Pancreas (tissue), 10 donors: Measurements from ENCODE around the gene CCND2. TPM values are rescaled to one million over a fixed set of nuclear protein-coding genes. Genes with fewer than 3 reads are reported as not detected.

Experiments
- ATAC-seq, 4 donors: fragments of 200-7000 bp; cut with Tn5 transposase; one replicate each; pipeline versions ENCODE4 v1.8.0 to v1.9.1; 2020; ENCODE audit warnings: mild to moderate bottlenecking in 4 of 4, moderate library complexity in 4 of 4
- DNase-seq, 6 donors: peaks; one replicate each; pipeline ENCODE4 v3.0.0-alpha.2; 2020
- FAIRE-seq: peaks from 2 replicates; lab custom pipeline; 2012; peaks lifted over from hg19 to GRCh38; lab: Jason Lieb, UNC
- H3K27ac ChIP-seq, 4 donors: fragments of 200-600 bp; sonication (generic); 1 replicate in 3 of 4; 2 replicates in 1 of 4; pipeline versions ENCODE4 v1.5.0 to v1.8.0; 2020
- H3K27me3 ChIP-seq, 4 donors: fragments of 200-600 bp; one replicate each; pipeline ENCODE4 v1.8.0; 2021
- H3K36me3 ChIP-seq, 3 donors: fragments of 200-600 bp; sonication (generic) in 1 of 3; one replicate each; pipeline versions ENCODE4 v1.5.0 to v1.8.0; 2020 to 2021
- H3K4me1 ChIP-seq, 3 donors: fragments of 200-600 bp; one replicate each; pipeline ENCODE4 v1.8.0; 2021
- H3K4me3 ChIP-seq, 4 donors: fragments of 200-600 bp; sonication (generic) in 2 of 4; one replicate each; pipeline versions ENCODE4 v1.5.0 to v1.8.0; 2020 to 2021
- H3K9me3 ChIP-seq, 4 donors: fragments of 200-600 bp; one replicate each; pipeline ENCODE4 v1.8.0; 2021
- WGBS, 2 donors: extraction: QIAGEN DNeasy Blood & Tissue Kit; methylation state at CpG; one replicate each; pipeline ENCODE4 v1.1.7; 2013; 5-methylcytosine and 5-hydroxymethylcytosine counted together
- intact Hi-C, 3 donors: fragments of 100-400 bp; cut with DNase I; formaldehyde crosslinking; loops; one replicate each; pipeline versions ENCODE4 v1.11.1 to v1.14.2; 2022
- polyA plus RNA-seq, 2 donors: library from polyadenylated mRNA; stranded (reverse); fragments of 200-250 nt; gene quantifications; one replicate each; pipeline ENCODE4 v1.2.3, GENCODE V29; 2013
- total RNA-seq, 6 donors: library from RNA; stranded (reverse); fragmentation: NEBNext Ultra II Directional in 4 of 6; extraction: Animal tissue kit (Norgen Biotek cat#: 25700) in 4 of 6; gene quantifications; one replicate each; pipeline versions ENCODE4 v1.2.1 to v1.2.4, GENCODE V29; 2021 to 2023
- TF ChIP-seq, protein P1 (sequence below), 4 donors: fragments of 200-600 bp; sonication (generic) in 3 of 4; IDR thresholded peaks; one replicate each; pipeline versions ENCODE4 v1.5.0 to v1.8.0; 2021; ENCODE audit warnings: antibody characterized with exemption in 4 of 4
- donor health status: healthy with polysubstance abuse.
- donor health status: DM: no; HTN: no; CAD: no; lungs with moderate emphysema.
- donor health status: DM: no; HTN: no; CAD: no.
- donor health status: control.
- donor health status: control.
- donor health status: Bipolar disorder and iron deficiency.
- donor health status: DM: yes; HTN: yes; CAD: no.
- donor health status: DM: no; HTN: no; CAD: no.
- donor health status: DM: no; HTN: no; CAD: no.
- donor health status: DM: yes; HTN: yes; CAD: no.

The CCND2 gene
- total and polyA plus RNA-seq, 8 donors, result 6.3 to 75.6 (median 59.7) TPM

GRCh38 chr12:4281173-4281654 lies 7.7 kb downstream of the CCND2 start:
- H3K27ac ChIP-seq, result no peak overlapping the region

GRCh38 chr12:4282103-4282891 lies 8.7 kb downstream of the CCND2 start:
- TF ChIP-seq, protein P1, sequence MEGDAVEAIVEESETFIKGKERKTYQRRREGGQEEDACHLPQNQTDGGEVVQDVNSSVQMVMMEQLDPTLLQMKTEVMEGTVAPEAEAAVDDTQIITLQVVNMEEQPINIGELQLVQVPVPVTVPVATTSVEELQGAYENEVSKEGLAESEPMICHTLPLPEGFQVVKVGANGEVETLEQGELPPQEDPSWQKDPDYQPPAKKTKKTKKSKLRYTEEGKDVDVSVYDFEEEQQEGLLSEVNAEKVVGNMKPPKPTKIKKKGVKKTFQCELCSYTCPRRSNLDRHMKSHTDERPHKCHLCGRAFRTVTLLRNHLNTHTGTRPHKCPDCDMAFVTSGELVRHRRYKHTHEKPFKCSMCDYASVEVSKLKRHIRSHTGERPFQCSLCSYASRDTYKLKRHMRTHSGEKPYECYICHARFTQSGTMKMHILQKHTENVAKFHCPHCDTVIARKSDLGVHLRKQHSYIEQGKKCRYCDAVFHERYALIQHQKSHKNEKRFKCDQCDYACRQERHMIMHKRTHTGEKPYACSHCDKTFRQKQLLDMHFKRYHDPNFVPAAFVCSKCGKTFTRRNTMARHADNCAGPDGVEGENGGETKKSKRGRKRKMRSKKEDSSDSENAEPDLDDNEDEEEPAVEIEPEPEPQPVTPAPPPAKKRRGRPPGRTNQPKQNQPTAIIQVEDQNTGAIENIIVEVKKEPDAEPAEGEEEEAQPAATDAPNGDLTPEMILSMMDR (IDR thresholded peaks at IDR 0.05), result no peak
- intact Hi-C loops, result loop anchor here in 1 of 3 donors (10.0 kb wide), 1 partner anchor 237 kb away; no protein-coding TSS in a partner anchor
- H3K9me3 ChIP-seq, result no peaks in the 10 kb centered on the region
- ATAC-seq (no peak), DNase-seq (no peak), FAIRE-seq (no peak)
- 87 to 89% methylated on average over 16 of the region's 16 CpGs for WGBS, 2 donors
- H3K27ac ChIP-seq, result no peak overlapping the region
- no peak overlapping the region for H3K4me3 ChIP-seq
- H3K4me1 ChIP-seq, result peaks cover 3 to 7% (median 4%) of the 10 kb centered on the region in 3 donors
- H3K36me3 ChIP-seq, result peaks cover 0 to 24% (median 4%) of the 10 kb centered on the region in 3 donors
- H3K27me3 ChIP-seq, result no peaks in the 10 kb centered on the region

More at GRCh38 chr12:4281173-4281654, 7.7 kb downstream of the CCND2 start:
- FAIRE-seq, result no peak
- TF ChIP-seq, protein P1 (IDR thresholded peaks at IDR 0.05), result no peak
- H3K4me3 ChIP-seq, result no peak overlapping the region
- DNase-seq, result no peak
- WGBS, 2 donors, result 89 to 91% methylated on average over 16 of the region's 16 CpGs
- intact Hi-C loops, result loop anchor here in 1 of 3 donors (10.0 kb wide), 1 partner anchor 236 kb away; no protein-coding TSS in a partner anchor
- peaks cover 4 to 13% (median 6%) of the 10 kb centered on the region in 3 donors for H3K4me1 ChIP-seq
- ATAC-seq, result no peak
- H3K36me3 ChIP-seq, result peaks cover 0 to 20% (median 4%) of the 10 kb centered on the region in 3 donors
- H3K9me3 ChIP-seq, result no peaks in the 10 kb centered on the region
- H3K27me3 ChIP-seq, result no peaks in the 10 kb centered on the region

- no peak for ATAC-seq
- 74% methylated on average over 12 of the region's 12 CpGs for WGBS, 2 donors
- Histone ChIP-seq H3K27me3 (no peaks in the 10 kb centered on the region), H3K27ac (no peak overlapping the region), H3K36me3 (peaks cover 0 to 24% (median 4%) of the 10 kb centered on the region in 3 donors), H3K4me3 (no peak overlapping the region), H3K4me1 (peaks cover 0 to 7% (median 4%) of the 10 kb centered on the region in 3 donors), H3K9me3 (no peaks in the 10 kb centered on the region)
- FAIRE-seq, result no peak
- DNase-seq, result no peak
- intact Hi-C loops, result loop anchor here in 1 of 3 donors (10.0 kb wide), 1 partner anchor 238 kb away; no protein-coding TSS in a partner anchor
- TF ChIP-seq, protein P1 (IDR thresholded peaks at IDR 0.05), result no peak
These were observed 9.4 kb downstream of the CCND2 start for GRCh38 chr12:4282892-4283511.

DNA sequence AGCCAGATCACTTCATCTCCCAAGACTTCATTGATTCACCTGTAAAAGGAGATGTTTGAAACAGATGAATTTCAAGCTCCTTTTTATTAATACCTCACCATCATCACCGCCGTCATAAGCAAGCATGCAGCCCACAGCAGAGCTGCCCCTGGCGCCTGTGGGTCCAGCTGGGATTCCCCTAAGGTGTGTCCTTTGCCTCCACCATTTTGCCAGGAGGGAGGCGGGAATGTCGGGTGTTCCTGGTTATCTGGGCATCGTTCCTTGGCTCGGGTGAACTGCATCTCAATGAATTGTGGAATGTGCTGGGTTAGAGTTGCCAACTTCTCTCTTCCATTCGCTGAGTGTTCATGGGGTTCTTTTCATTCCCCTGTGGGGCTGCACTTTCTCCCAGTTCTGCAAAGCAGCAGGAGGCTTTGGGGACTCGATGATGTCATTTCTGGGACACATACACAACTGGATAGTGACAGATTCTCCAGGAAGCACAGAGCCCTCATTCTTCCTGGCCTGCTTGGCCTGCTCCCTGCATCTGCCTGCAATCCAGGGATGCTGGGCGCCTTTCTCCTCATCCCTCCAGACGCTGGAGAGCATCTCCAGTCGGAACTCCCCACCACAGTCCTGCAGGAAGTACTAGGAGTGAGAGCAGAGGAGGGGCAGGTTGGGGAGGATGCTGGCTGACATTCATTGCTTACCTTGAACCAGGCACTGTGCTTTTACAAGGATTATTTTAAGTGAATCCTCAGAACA lies 10.1 kb downstream of the CCND2 start:
- TF ChIP-seq, protein P1 (IDR thresholded peaks at IDR 0.05), result no peak
- Histone ChIP-seq H3K4me1 (peaks cover 0 to 7% (median 3%) of the 10 kb centered on the region in 3 donors), H3K36me3 (peaks cover 0 to 24% (median 4%) of the 10 kb centered on the region in 3 donors), H3K4me3 (no peak overlapping the region), H3K9me3 (no peaks in the 10 kb centered on the region), H3K27ac (no peak overlapping the region), H3K27me3 (no peaks in the 10 kb centered on the region)
- 72 to 74% methylated on average over 12 of the region's 12 CpGs for WGBS, 2 donors
- ATAC-seq (no peak), DNase-seq (no peak), FAIRE-seq (no peak)
- intact Hi-C loops, result loop anchor here in 1 of 3 donors (10.0 kb wide), 1 partner anchor 239 kb away; no protein-coding TSS in a partner anchor
